Esophagus muscularis mucosa (tissue), 4 donors: Measurements from ENCODE around the gene DDRGK1. TPM values are rescaled to one million over a fixed set of nuclear protein-coding genes. Genes with fewer than 3 reads are reported as not detected.

Experiments used
- DNase-seq: peaks from one replicate; pipeline ENCODE4 v3.0.0-alpha.2; 2017; ENCODE audit errors: extremely low spot score
- H3K27ac ChIP-seq, 4 donors: fragments of 200-600 bp; sonication (generic); replicated peaks in 1 of 4; 1 replicate in 3 of 4; 2 replicates in 1 of 4; pipeline ENCODE4 v1.5.1; 2016 to 2019; ENCODE audit warnings: mild to moderate bottlenecking in 1 of 4
- H3K27me3 ChIP-seq, 4 donors: fragments of 200-600 bp; sonication (generic); one replicate each; pipeline versions ENCODE4 v1.5.1 to v1.6.0; 2016 to 2019
- H3K36me3 ChIP-seq, 4 donors: fragments of 200-600 bp; sonication (generic); one replicate each; pipeline ENCODE4 v1.5.1; 2016 to 2019
- H3K4me1 ChIP-seq, 4 donors: fragments of 200-600 bp; sonication (generic); one replicate each; pipeline ENCODE4 v1.5.1; 2016 to 2019
- H3K4me3 ChIP-seq, 4 donors: fragments of 200-600 bp; sonication (generic); 1 replicate in 2 of 4; 2 replicates in 2 of 4; pipeline ENCODE4 v1.5.1; 2016 to 2019; ENCODE audit warnings: mild to moderate bottlenecking in 4 of 4, moderate library complexity in 1 of 4
- H3K9me3 ChIP-seq, 4 donors: fragments of 200-600 bp; sonication (generic); 1 replicate in 3 of 4; 2 replicates in 1 of 4; pipeline ENCODE4 v1.5.1; 2016 to 2019
- EP300 ChIP-seq: sonication (generic); formaldehyde crosslinking; IDR thresholded peaks from one replicate; pipeline ENCODE4 v1.6.1; 2017; ENCODE audit warnings: antibody characterized with exemption
- POLR2A ChIP-seq: fragments of 450-650 bp; IDR thresholded peaks from one replicate; pipeline ENCODE4 v1.6.1; 2017; ENCODE audit warnings: antibody characterized with exemption, moderate library complexity, mild to moderate bottlenecking, low read depth
- POLR2AphosphoS5 ChIP-seq, 2 donors: sonication (generic); formaldehyde crosslinking; IDR thresholded peaks; one replicate each; pipeline ENCODE4 v1.6.1; 2017; ENCODE audit warnings: antibody characterized with exemption in 2 of 2
- WGBS: methylation state at CpG from one replicate; pipeline ENCODE4 v1.1.5; 2018; 5-methylcytosine and 5-hydroxymethylcytosine counted together
- intact Hi-C: fragments of 100-400 bp; cut with DNase I; formaldehyde crosslinking; loops from one replicate; pipeline ENCODE4 v1.15.1; 2023
- total RNA-seq, 4 donors: library from RNA; depleted of rRNA; stranded (reverse); fragments of >200 nt; gene quantifications; one replicate each; pipeline versions ENCODE4 v1.1.0 to v1.2.1, GENCODE V29; 2016
- TF ChIP-seq, protein P1 (sequence below), 3 experiments: fragments of 200-600 bp in 2 of 3; fragments of 450-650 bp in 1 of 3; sonication (generic) in 2 of 3; IDR thresholded peaks; one replicate each; pipeline ENCODE4 v1.5.1; 2017 to 2019; ENCODE audit warnings: antibody characterized with exemption in 3 of 3, mild to moderate bottlenecking in 2 of 3, moderate library complexity in 1 of 3

DDRGK1 gene
- total RNA-seq, result 10 to 100 TPM; 64.4 to 86.0 (median 69.7) TPM

DNA sequence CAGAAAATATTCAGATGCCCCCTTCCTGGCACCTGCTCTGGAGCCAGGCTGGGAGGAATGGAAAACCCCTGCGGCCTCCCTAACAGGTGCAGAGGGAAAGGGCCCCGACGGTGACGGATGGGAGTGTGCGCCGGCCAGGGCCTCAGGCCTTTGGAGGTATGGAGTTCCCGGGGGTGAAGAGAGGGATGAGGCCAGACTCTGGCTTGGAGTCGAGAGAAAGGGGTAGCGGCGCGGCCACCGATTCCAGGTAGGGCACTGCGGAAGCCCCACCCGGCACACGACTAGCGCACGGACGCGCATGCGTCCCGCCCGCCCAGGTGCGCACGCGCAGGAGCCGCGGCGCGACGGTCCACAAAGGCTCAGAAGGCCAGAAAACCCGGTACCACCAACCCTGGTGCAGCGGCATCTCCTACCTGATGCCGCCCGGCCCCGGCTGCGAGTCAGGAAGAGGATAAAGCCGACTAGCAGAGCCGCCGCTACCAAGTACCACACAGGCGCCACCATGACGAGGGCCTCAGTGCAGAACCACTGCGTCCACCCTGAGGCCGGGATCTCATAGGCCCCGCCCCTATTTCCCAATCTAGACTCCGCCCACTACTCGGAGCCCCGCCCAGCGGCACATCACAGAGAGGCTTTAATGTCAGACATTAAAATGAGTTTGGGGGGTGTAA is at the start of gene DDRGK1:
DDRGK1 (minus strand) TSS at position 559 of the 671 bp plus-strand sequence; CDS start at position 504, 55 bp downstream.
- Histone ChIP-seq H3K27ac (peak within 1 kb of the TSS; percentile 86 to 92 (median 90)), H3K36me3 (peaks cover 18 to 38% (median 29%) of the 10 kb centered on the region in 4 donors), H3K9me3 (no peaks in the 10 kb centered on the region), H3K4me3 (peak within 1 kb of the TSS; percentile 71 to 94 (median 88)), H3K27me3 (no peaks in the 10 kb centered on the region), H3K4me1 (peaks cover 16 to 33% (median 27%) of the 10 kb centered on the region in 4 donors)
- TF ChIP-seq POLR2AphosphoS5 (IDR thresholded peaks at IDR 0.05), result peak; percentile 77 to 94
- TF ChIP-seq EP300, result no peak
- TF ChIP-seq, protein P1, sequence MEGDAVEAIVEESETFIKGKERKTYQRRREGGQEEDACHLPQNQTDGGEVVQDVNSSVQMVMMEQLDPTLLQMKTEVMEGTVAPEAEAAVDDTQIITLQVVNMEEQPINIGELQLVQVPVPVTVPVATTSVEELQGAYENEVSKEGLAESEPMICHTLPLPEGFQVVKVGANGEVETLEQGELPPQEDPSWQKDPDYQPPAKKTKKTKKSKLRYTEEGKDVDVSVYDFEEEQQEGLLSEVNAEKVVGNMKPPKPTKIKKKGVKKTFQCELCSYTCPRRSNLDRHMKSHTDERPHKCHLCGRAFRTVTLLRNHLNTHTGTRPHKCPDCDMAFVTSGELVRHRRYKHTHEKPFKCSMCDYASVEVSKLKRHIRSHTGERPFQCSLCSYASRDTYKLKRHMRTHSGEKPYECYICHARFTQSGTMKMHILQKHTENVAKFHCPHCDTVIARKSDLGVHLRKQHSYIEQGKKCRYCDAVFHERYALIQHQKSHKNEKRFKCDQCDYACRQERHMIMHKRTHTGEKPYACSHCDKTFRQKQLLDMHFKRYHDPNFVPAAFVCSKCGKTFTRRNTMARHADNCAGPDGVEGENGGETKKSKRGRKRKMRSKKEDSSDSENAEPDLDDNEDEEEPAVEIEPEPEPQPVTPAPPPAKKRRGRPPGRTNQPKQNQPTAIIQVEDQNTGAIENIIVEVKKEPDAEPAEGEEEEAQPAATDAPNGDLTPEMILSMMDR (IDR thresholded peaks at IDR 0.05), result no peak
- peak; percentile 52 for TF ChIP-seq POLR2A
- DNase-seq, result peak; percentile 98
- intact Hi-C loops, result no loop called here
- WGBS, result 0% methylated on average over 13 of the region's 48 CpGs

DNA sequence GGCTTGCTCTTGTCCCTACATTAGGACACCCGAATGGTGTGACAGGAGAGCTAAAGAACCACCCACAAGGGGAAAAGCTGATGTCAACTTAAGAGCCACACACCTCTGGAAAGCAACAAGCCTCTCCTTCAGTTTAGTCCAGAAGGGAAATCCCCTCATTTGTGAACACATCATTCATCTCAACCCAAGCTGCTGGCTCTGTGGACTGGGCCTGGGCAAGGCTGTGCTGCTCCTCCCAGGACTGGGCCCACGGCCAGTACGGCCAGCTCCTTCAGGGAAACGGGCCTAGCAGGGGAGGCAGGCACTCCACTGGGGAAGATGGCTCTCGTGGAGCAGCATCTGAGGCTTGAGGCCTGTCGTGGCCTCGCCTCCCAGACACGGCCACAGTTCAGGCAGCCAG is 47.3 kb upstream of the DDRGK1 start:
- no peak overlapping the region for H3K4me3 ChIP-seq
- H3K36me3 ChIP-seq, result peaks cover 32 to 70% (median 67%) of the 10 kb centered on the region in 4 donors
- H3K27ac ChIP-seq, result no peak overlapping the region
- DNase-seq, result no peak
- intact Hi-C loops, result no loop called here
- no peak for TF ChIP-seq POLR2A
- TF ChIP-seq POLR2AphosphoS5 (IDR thresholded peaks at IDR 0.05), result no peak
- TF ChIP-seq, protein P1 (IDR thresholded peaks at IDR 0.05), result no peak
- no peak for TF ChIP-seq EP300
- peaks cover 0 to 12% (median 0%) of the 10 kb centered on the region in 4 donors for H3K27me3 ChIP-seq
- H3K4me1 ChIP-seq, result peaks cover 13 to 28% (median 19%) of the 10 kb centered on the region in 4 donors
- no peaks in the 10 kb centered on the region for H3K9me3 ChIP-seq
- WGBS, result 48% methylated on average over 8 of the region's 8 CpGs

DNA sequence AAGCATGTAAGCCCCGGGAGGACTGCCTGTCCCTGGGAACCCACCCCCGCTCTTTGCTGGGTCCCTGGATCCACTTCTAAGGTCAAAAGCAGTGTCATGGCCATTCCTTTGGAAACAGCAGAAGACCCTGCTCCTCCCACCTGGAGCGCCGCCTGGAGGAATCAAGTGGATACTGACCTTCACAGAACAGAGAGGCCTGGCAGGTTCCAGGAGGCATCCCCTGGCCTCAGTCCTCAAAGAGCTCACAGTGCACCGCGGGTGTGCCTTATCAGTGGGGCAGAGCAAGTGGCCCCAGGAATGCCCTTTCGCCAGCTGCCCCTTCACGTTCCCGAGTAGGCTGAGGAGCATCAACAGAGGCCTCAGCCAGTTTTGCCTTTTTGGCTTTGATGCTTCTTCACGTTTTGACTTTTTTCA is 45.6 kb upstream of the DDRGK1 start:
- WGBS, result 77% methylated on average over 10 of the region's 10 CpGs
- TF ChIP-seq, protein P1 (IDR thresholded peaks at IDR 0.05), result no peak
- no peak for TF ChIP-seq EP300
- TF ChIP-seq POLR2A, result no peak
- no peak for TF ChIP-seq POLR2AphosphoS5 (IDR thresholded peaks at IDR 0.05)

DNA sequence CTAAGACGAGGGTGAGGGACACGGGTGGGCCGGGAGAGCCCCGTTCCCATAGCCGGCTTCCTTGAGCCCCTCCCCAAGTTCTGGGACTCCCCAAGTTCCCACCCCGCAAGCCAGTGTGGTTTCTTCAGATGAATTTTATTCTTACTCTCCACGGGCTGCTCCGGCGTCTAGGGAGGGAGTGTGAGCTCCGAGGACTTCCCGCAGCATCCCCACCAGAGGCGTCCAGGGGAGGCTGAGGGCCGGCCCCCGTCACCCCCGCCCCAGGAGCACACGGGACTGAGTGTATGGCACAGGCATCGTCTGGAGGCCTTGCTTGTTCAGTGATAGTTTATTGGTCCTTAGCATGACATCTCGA is 44.5 kb upstream of the DDRGK1 start:
- H3K27me3 ChIP-seq, result peaks cover 0 to 23% (median 0%) of the 10 kb centered on the region in 4 donors
- peaks cover 13 to 28% (median 19%) of the 10 kb centered on the region in 4 donors for H3K4me1 ChIP-seq
- peak overlapping the region; percentile 5 to 42 (median 18) for H3K4me3 ChIP-seq
- H3K9me3 ChIP-seq, result no peaks in the 10 kb centered on the region
- intact Hi-C loops, result no loop called here
- H3K36me3 ChIP-seq, result peaks cover 5 to 42% (median 38%) of the 10 kb centered on the region in 4 donors
- WGBS, result 46% methylated on average over 12 of the region's 18 CpGs
- no peak for TF ChIP-seq EP300
- DNase-seq, result no peak
- no peak overlapping the region for H3K27ac ChIP-seq

More for the DNA sequence above, 45.6 kb upstream of the DDRGK1 start:
- no peak overlapping the region for H3K4me3 ChIP-seq
- H3K9me3 ChIP-seq, result no peaks in the 10 kb centered on the region
- DNase-seq, result no peak
- H3K27me3 ChIP-seq, result peaks cover 0 to 12% (median 0%) of the 10 kb centered on the region in 4 donors
- H3K36me3 ChIP-seq, result peaks cover 15 to 53% (median 50%) of the 10 kb centered on the region in 4 donors
- H3K4me1 ChIP-seq, result peaks cover 13 to 28% (median 19%) of the 10 kb centered on the region in 4 donors
- intact Hi-C loops, result no loop called here
- H3K27ac ChIP-seq, result no peak overlapping the region

DNA sequence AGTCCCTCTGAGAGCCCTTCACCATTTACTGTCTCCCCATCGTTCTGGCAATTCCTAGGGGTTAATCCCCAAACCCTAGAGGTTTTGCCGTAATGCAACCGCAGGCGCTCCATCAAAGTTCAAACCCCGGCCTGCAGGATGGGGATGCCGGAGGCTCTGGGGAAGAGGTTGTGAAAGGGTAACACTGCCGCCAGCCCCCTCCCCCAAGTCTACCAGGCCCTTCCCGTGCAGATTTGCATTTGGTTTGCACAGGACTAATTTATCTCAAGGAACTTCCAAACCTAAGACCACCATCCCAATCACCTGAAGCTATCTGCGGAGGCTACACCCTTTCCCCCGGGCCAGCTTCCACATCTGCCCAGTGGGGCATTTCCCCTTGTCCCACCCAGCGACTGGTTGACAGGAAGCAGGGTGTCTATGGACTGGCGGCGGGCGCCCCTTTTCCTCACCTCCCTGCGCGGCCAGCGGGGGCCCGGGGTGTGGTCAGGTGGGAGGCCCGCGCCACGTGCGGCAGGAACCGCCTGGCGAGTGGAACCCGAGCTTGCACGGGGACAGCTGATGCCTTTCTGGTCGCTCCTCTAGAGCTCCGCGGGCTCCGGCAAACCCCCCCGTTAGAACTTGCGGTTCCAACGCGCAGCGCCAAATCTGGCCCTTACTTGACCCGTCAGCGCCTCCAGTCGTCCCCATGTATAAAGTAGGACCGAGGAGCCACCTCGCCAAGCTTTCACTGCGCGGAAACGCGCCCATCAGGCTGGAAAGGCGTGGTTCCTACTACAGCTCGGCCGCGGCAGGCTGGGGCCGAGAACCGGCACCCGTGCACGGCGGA is 43.9 kb upstream of the DDRGK1 start:
- WGBS, result 28% methylated on average over 20 of the region's 53 CpGs
- no peaks in the 10 kb centered on the region for H3K9me3 ChIP-seq
- H3K4me3 ChIP-seq, result peak overlapping the region; percentile 5 to 42 (median 18)
- DNase-seq, result no peak
- peaks cover 0 to 29% (median 0%) of the 10 kb centered on the region in 4 donors for H3K27me3 ChIP-seq
- intact Hi-C loops, result no loop called here
- no peak overlapping the region for H3K27ac ChIP-seq
- H3K36me3 ChIP-seq, result peaks cover 3 to 36% (median 32%) of the 10 kb centered on the region in 4 donors
- peak in 1 of 2 donors; percentile 15 for TF ChIP-seq POLR2AphosphoS5 (IDR thresholded peaks at IDR 0.05)
- TF ChIP-seq POLR2A, result no peak
- TF ChIP-seq EP300, result no peak
- peaks cover 13 to 28% (median 19%) of the 10 kb centered on the region in 4 donors for H3K4me1 ChIP-seq
